HG03354 (cell line): ENCODE measurements around the gene GRAMD1A.
"Not testable (repeated sequence)": the region's sequence is repeated elsewhere in the genome, so short reads cannot be mapped to it uniquely, and the experiment has no call there.

ENCODE experiments used
- ATAC-seq: cut with Tn5 transposase; IDR thresholded peaks from one replicate; pipeline ENCODE4 v1.9.1; 2021; ENCODE audit warnings: mild to moderate bottlenecking; ENCODE audit not compliant: unreplicated experiment, poor library complexity, severe bottlenecking

GRAMD1A gene

GRCh38 chr19:35000338-35000646, 169 bp downstream of the GRAMD1A start:
- no peak for ATAC-seq

GRCh38 chr19:35000647-35001501, 751 bp downstream of the GRAMD1A start:
- ATAC-seq = no peak

GRCh38 chr19:35002037-35002535, 2.0 kb downstream of the GRAMD1A start:
- no peak for ATAC-seq

GRCh38 chr19:35004517-35005255, 4.6 kb downstream of the GRAMD1A start:
- no peak for ATAC-seq

GRCh38 chr19:35005256-35005977, 5.3 kb downstream of the GRAMD1A start:
- ATAC-seq = no peak

GRCh38 chr19:35006007-35006341, 5.9 kb downstream of the GRAMD1A start:
- ATAC-seq = not testable (repeated sequence)

GRCh38 chr19:35006342-35006998, 6.3 kb downstream of the GRAMD1A start:
- no peak for ATAC-seq

GRCh38 chr19:35006999-35007365, 6.9 kb downstream of the GRAMD1A start:
- no peak for ATAC-seq

GRCh38 chr19:35007427-35007826, 7.3 kb downstream of the GRAMD1A start:
- ATAC-seq = not testable (repeated sequence)

GRCh38 chr19:35008891-35009341, 8.8 kb downstream of the GRAMD1A start:
- ATAC-seq = no peak

GRCh38 chr19:35009424-35010415, 9.6 kb downstream of the GRAMD1A start:
- ATAC-seq = no peak

GRCh38 chr19:35011091-35011689, 11.1 kb downstream of the GRAMD1A start:
- ATAC-seq = no peak

- no peak for ATAC-seq
Measured at GRCh38 chr19:35011737-35012682, 11.9 kb downstream of the GRAMD1A start.

- peak; percentile 66 for ATAC-seq
Measured at GRCh38 chr19:35013041-35013819, 13.1 kb downstream of the GRAMD1A start.

GRCh38 chr19:35013820-35014754, 14.0 kb downstream of the GRAMD1A start:
- ATAC-seq = no peak

- not testable (repeated sequence) for ATAC-seq
Measured at GRCh38 chr19:35014774-35015173, 14.7 kb downstream of the GRAMD1A start.
